Measurements from ENCODE around the gene SSUH2.

The SSUH2 gene

DNA sequence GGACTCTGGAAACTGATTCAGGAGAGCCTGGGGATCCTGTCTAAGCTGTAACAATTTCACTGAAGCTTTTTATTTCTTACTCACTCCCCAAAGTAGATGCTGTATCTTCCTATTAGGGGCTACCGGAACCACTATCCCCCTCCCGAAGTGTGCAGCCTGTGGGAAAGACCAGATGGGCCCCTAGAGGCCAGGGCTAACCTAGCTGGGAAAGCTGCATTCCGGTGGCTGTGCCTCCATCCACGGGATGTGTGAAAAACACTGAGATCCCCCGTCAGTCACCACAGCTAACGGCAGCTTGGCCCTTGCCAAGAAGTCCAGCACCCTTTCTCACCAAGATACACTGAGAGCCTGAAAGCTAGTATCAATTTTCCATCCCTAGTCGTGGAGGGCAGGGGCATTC, 3.1 kb downstream of the SSUH2 start:
- DNase-seq (ENCODE audit: low read depth, low spot score): no peak

DNA sequence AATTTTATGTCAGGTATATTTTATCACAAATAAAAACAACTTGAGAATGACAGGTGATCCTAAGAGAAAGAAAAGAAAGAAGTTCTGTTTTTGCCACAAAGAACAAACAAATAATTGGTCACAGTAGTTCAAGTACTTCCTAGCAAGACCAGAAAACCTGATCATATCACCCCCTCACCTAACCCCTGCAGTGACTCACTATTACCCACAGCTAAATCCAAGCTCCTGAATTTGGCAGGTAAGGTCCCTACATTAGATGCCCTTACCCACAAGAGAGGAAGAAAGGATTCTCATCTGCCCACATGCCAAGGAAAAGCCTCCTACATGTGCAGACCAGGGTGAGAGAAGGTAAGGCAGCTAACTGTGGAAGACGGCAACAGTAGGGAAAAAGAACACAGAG, 4.4 kb downstream of the SSUH2 start:
- no peak for DNase-seq (ENCODE audit: low read depth, low spot score)

DNA sequence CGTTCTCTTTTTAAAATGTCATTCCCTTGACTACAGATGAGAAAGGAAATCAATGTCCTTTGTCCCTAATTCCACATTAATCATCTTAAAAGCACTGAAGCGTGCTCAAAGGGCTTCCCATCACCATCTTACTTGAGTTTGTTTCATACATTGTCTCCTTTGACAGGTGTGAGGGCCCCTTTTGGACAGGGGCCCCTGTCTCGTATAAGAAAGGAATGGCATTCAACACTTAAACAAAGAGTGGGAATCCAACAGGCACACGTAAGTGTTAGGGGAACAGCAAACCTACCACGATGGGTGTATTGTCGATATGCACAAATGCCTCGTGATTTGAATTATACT, 5.0 kb downstream of the SSUH2 start:
- DNase-seq (ENCODE audit: low read depth, low spot score): no peak

- DNase-seq (ENCODE audit: low read depth, low spot score): no peak
These were observed 5.5 kb downstream of the SSUH2 start for GRCh38 chr3:8638994-8639658.

GRCh38 chr3:8637348-8637747, 7.2 kb downstream of the SSUH2 start:
- DNase-seq (ENCODE audit: low read depth, low spot score): no peak

DNA sequence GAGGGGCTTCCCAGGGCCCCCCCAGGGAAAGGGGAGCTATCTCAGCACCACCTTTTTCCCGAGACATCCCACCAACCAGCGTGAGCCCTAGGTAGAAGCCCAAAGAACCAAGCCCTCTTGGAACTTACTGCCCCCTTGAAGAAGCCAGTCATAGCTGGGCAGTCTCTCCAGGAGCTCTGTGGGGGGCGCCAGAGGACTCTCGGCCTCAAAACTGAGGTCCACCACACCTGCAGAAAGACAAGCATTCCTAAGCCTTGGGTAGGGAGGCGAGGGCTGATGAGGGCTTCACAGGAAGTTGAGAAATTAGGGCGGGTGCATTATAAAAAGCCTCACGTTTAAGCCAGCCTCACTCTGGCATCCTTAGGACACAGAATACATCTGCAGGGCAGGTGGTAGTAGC, 9.0 kb downstream of the SSUH2 start:
- DNase-seq (ENCODE audit: low read depth, low spot score): peak; percentile 25

DNA sequence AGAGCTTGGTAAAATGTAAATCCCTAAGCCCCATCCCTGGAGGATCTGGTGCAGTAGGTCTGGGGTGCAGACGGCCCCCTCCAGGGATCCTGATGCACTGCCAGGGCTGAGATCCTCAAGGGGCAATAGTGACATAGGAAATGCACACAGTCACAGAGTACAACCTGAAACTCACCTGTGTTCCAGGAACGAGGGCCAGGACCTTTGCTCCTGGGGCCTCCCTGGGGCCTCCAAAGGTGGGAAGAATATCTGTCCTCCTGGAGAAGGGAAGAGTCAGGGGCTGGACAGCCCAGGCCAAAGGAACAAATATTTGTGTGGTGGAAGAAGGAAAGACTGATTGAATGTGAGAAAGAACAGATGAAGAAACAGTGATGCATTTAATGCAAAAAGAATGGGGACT, 9.5 kb downstream of the SSUH2 start:
- no peak for DNase-seq (ENCODE audit: low read depth, low spot score)

GRCh38 chr3:8632402-8633237, 12.0 kb downstream of the SSUH2 start:
- no peak for DNase-seq (ENCODE audit: low read depth, low spot score)

GRCh38 chr3:8631661-8632060, 12.9 kb downstream of the SSUH2 start:
- no peak for DNase-seq (ENCODE audit: low read depth, low spot score)

DNA sequence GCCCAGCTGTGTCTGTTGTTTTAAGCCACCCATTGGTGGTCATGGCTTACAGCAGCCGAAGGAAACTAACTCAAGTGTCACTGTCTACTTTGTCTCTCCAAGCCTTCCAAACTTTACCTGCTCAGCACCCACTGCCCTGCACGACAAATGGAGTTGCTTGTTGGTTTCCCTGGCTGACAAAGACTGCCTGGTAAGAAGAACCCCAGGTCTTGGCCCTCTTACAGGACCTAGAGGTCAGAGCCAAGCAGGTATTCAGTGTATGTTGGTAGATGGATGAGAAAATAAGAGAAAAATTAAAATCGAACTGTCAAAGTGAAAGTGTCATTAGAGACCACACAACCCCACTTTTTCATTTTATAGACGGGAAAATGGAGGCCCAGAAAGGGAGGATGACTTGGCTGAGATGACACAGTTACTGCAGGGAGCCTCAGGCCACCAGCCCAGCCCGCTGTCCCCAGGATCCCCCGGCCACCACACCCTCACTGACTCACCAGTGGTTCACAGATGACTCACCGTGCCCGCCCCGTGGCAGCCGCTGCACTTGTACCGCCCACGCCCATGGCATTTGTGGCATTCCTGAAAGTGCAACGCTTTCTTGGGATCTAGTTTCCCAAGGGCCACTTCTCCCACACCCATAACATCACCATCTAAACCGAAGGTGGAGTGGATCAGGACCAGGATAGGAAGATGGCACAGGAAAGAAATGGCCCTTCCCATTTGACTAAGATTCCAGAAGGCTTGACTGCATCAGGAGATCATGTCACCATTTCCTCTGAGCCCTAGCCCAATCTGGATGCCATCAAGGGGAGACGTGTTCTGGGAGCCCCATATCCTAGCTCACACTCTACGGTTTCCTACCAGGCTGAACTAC, 15.2 kb downstream of the SSUH2 start:
- DNase-seq (ENCODE audit: low read depth, low spot score): peak; percentile 41

- no peak for DNase-seq (ENCODE audit: low read depth, low spot score)
These were observed 16.6 kb downstream of the SSUH2 start for GRCh38 chr3:8627949-8628348.

- DNase-seq (ENCODE audit: low read depth, low spot score): no peak
These were observed 17.2 kb downstream of the SSUH2 start for GRCh38 chr3:8627201-8627940.

- no peak for DNase-seq (ENCODE audit: low read depth, low spot score)
These were observed 18.6 kb downstream of the SSUH2 start for GRCh38 chr3:8625991-8626390.

- no peak for DNase-seq (ENCODE audit: low read depth, low spot score)
These were observed 20.0 kb downstream of the SSUH2 start for GRCh38 chr3:8624612-8625011.

GRCh38 chr3:8623741-8624140, 20.9 kb downstream of the SSUH2 start:
- no peak for DNase-seq (ENCODE audit: low read depth, low spot score)

DNA sequence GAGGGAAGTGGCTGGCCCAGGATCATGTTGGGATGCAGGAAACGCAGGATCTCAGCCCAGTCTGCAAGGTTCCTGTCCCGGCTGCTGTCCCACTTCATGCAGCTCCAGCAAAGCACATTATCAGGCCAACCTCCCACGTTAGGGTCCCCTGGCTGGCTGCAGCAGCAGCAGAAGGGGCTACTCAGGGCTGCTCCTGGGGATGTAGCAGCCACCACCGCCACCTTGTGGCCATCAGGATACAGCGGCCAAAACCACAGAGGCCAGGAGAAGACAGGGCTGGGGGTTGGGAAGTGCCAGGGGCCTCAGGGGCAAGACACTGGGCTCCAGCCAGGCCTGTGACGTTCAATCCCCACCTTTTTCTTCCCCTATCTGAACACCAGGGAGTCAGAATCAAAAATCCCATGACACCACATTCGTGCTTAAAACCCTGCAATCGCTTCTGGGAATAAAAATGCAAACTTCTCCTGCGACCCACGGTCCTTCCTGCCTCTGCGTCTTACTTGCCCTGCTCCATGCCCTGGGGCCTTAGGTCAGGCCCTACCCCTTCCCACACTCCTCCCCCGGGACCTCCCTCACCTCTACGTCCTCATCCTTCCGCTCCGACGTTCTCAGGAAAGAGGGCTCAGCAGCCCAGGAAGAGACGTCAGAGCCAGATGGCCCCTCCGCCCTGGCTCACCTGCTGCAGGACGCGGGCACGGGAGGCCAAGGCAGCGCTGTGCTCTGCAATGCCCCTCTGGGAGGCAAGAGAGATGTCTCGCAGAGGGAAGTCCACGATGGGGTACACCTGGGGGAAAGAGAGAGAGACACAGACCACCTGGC, 21.5 kb downstream of the SSUH2 start:
- peak; percentile 96 for DNase-seq (ENCODE audit: low read depth, low spot score)

DNA sequence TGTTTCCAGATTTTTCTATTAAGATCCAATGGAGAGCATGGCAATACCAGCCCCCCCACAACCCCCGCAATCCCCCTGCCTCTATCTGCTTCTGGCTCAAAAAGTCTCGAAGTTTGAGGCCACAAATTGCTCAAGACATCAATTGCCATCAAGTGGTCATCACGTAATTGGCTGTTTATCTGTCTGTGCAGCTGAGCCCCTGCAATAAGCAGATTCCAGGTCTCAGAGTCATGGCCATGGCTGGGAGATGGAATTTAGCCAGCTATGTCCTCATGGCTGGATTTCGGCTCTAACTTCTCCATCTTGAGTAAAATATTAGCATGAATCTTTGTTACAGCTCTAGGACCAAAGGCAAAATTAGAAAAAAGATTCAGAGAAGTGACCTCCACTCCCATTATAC, 22.7 kb downstream of the SSUH2 start:
- DNase-seq (ENCODE audit: low read depth, low spot score): no peak

- no peak for DNase-seq (ENCODE audit: low read depth, low spot score)
These were observed 23.5 kb downstream of the SSUH2 start for GRCh38 chr3:8621141-8621540.

GRCh38 chr3:8619548-8619947, 25.1 kb downstream of the SSUH2 start:
- DNase-seq (ENCODE audit: low read depth, low spot score): no peak

DNA sequence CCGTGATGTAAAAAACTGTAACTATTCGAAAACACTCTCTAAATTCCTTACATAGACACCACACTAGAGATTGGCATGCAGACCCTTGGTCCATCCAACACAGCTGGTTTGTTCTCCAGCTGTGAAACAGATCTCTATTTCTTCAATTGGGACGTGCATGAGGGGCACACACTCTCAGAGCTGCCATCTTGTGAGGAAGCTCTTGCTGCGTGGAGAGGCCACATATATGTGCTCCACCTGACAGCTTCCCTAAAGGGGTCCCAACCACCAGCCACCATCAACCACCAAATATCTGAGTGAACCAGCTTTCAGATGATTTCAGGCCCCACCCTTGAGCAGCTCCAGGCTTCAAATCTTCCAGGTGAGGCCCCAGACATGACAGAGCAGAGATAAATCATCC, 25.6 kb downstream of the SSUH2 start:
- no peak for DNase-seq (ENCODE audit: low read depth, low spot score)

DNA sequence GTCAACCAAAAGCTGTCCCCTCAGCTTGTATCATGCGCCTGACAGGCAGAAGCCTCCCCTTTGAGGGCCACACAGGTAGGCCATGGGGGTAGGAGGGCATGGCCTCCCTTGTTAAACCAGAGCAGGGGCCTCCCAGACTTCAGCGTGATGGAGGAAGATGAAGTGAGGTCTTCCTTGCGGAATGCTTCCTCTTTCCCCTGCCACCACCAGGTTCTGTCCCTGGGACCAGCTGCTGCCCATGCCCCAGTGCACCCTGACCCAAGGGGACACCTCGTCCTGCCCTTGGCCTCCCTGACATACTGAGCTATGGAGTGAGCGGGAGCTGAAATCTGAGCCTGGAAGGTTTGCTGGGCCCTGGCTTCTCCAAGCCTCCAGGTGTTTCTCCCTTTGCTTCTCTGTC, 26.7 kb downstream of the SSUH2 start:
- DNase-seq (ENCODE audit: low read depth, low spot score): no peak

Data from ELF-1 (cell line).